ENCODE measurements around the gene CTCF.

Gene CTCF

GRCh38 chr16:67537270-67537635, 25.1 kb upstream of the CTCF start:
- DNase-seq, result no peak

GRCh38 chr16:67537636-67538591, 24.4 kb upstream of the CTCF start:
- DNase-seq, result peak; percentile 64

GRCh38 chr16:67538666-67539101, 23.6 kb upstream of the CTCF start:
- no peak for DNase-seq

- no peak for DNase-seq
These were observed 23.1 kb upstream of the CTCF start for GRCh38 chr16:67539271-67539670.

- DNase-seq, result no peak
These were observed 22.4 kb upstream of the CTCF start for GRCh38 chr16:67539691-67540635.

GRCh38 chr16:67540756-67541155, 21.6 kb upstream of the CTCF start:
- DNase-seq, result no peak

GRCh38 chr16:67541391-67542263, 20.7 kb upstream of the CTCF start:
- DNase-seq, result no peak

GRCh38 chr16:67542464-67542863, 19.9 kb upstream of the CTCF start:
- DNase-seq, result no peak

- no peak for DNase-seq
These were observed 19.3 kb upstream of the CTCF start for GRCh38 chr16:67543036-67543435.

- DNase-seq, result no peak
These were observed 18.7 kb upstream of the CTCF start for GRCh38 chr16:67543582-67543981.

- DNase-seq, result no peak
These were observed 17.9 kb upstream of the CTCF start for GRCh38 chr16:67544329-67544841.

- no peak for DNase-seq
These were observed 17.3 kb upstream of the CTCF start for GRCh38 chr16:67544844-67545664.

- no peak for DNase-seq
These were observed 16.7 kb upstream of the CTCF start for GRCh38 chr16:67545665-67546024.

- no peak for DNase-seq
These were observed 16.2 kb upstream of the CTCF start for GRCh38 chr16:67546091-67546501.

- DNase-seq, result peak; percentile 76
These were observed 15.4 kb upstream of the CTCF start for GRCh38 chr16:67546761-67547422.

GRCh38 chr16:67547423-67548264, 14.7 kb upstream of the CTCF start:
- no peak for DNase-seq

- no peak for DNase-seq
These were observed 13.8 kb upstream of the CTCF start for GRCh38 chr16:67548265-67549126.

GRCh38 chr16:67549240-67549639, 13.1 kb upstream of the CTCF start:
- DNase-seq, result no peak

GRCh38 chr16:67549936-67550335, 12.4 kb upstream of the CTCF start:
- DNase-seq, result no peak

All from activated CD4-positive, CD25-positive, alpha-beta regulatory T cell treated with anti-CD3 and anti-CD28 coated beads, Interleukin-2, amount 50 U/mL, for 72 hours (primary cell).